ENCODE data around the gene CHRM2. TPM values are rescaled to one million over a fixed set of nuclear protein-coding genes. Genes with fewer than 3 reads are reported as not detected.

CHRM2 gene
- total and polyA plus RNA-seq, 9 donors = 0.05 to 0.69 (median 0.42) TPM; not detected in 2

- Histone ChIP-seq H3K27ac (no peak overlapping the region), H3K4me1 (ENCODE audit: insufficient read depth) (no peaks in the 10 kb centered on the region), H3K36me3 (no peaks in the 10 kb centered on the region), H3K4me3 (no peak overlapping the region), H3K9me3 (no peaks in the 10 kb centered on the region), H3K27me3 (no peaks in the 10 kb centered on the region)
- DNase-seq = no peak
- WGBS, 3 donors = 70 to 76% (median 75%) methylated on average over 1 of the region's 1 CpG
- intact Hi-C loops (cut with DNase I) = no loop called here
- no peak for TF ChIP-seq CTCF (IDR thresholded peaks at IDR 0.05)
- no peak for TF ChIP-seq EP300 (IDR thresholded peaks at IDR 0.05)
- no peak for TF ChIP-seq POLR2A (IDR thresholded peaks at IDR 0.05)
Measured at GRCh38 chr7:137017221-137017620, 148.8 kb downstream of the CHRM2 start.

GRCh38 chr7:137018468-137018867 is 150.0 kb downstream of the CHRM2 start:
- no peak for DNase-seq
- no peaks in the 10 kb centered on the region for H3K27me3 ChIP-seq
- no peaks in the 10 kb centered on the region for H3K36me3 ChIP-seq
- no peak overlapping the region for H3K27ac ChIP-seq
- WGBS, 3 donors = 76 to 85% (median 83%) methylated on average over 3 of the region's 3 CpGs
- H3K4me3 ChIP-seq = no peak overlapping the region
- no peaks in the 10 kb centered on the region for H3K4me1 ChIP-seq (ENCODE audit: insufficient read depth)
- intact Hi-C loops (cut with DNase I) = no loop called here
- TF ChIP-seq CTCF (IDR thresholded peaks at IDR 0.05) (no peak), EP300 (IDR thresholded peaks at IDR 0.05) (no peak), POLR2A (IDR thresholded peaks at IDR 0.05) (no peak)
- no peaks in the 10 kb centered on the region for H3K9me3 ChIP-seq

GRCh38 chr7:137020351-137020750 is 151.9 kb downstream of the CHRM2 start:
- H3K9me3 ChIP-seq = no peaks in the 10 kb centered on the region
- no peak for DNase-seq
- H3K4me3 ChIP-seq = no peak overlapping the region
- TF ChIP-seq CTCF (IDR thresholded peaks at IDR 0.05) = no peak
- TF ChIP-seq EP300 (IDR thresholded peaks at IDR 0.05) = no peak
- TF ChIP-seq POLR2A (IDR thresholded peaks at IDR 0.05) = no peak
- no peak overlapping the region for H3K27ac ChIP-seq
- H3K27me3 ChIP-seq = no peaks in the 10 kb centered on the region
- WGBS, 3 donors = 90 to 91% (median 91%) methylated on average over 1 of the region's 1 CpG
- H3K4me1 ChIP-seq (ENCODE audit: insufficient read depth) = no peaks in the 10 kb centered on the region
- intact Hi-C loops (cut with DNase I) = no loop called here
- H3K36me3 ChIP-seq = no peaks in the 10 kb centered on the region

GRCh38 chr7:137025469-137026175 is 157.2 kb downstream of the CHRM2 start:
- Histone ChIP-seq H3K27me3 (no peaks in the 10 kb centered on the region), H3K36me3 (no peaks in the 10 kb centered on the region), H3K4me1 (ENCODE audit: insufficient read depth) (no peaks in the 10 kb centered on the region), H3K9me3 (no peaks in the 10 kb centered on the region), H3K27ac (no peak overlapping the region), H3K4me3 (no peak overlapping the region)
- no peak for DNase-seq
- intact Hi-C loops (cut with DNase I) = no loop called here
- TF ChIP-seq CTCF (IDR thresholded peaks at IDR 0.05) = no peak
- 35 to 51% (median 48%) methylated on average over 4 of the region's 4 CpGs for WGBS, 3 donors
